K562 (cell line): ENCODE data around the gene MECR. TPM values are rescaled to one million over a fixed set of nuclear protein-coding genes. Genes with fewer than 3 reads are reported as not detected.

Experiments
- ELF1 ChIP-seq: fragments of 200-800 bp; sonication (Bioruptor generic); IDR thresholded peaks from 2 replicates; pipeline ENCODE4 v1.6.1; 2016; ENCODE audit warnings: missing genetic modification characterization, missing compliant biosample characterization
- GATA2 ChIP-seq: sonication (generic); formaldehyde crosslinking; IDR thresholded peaks from 2 replicates; pipeline ENCODE4 v1.4.0; 2020; ENCODE audit warnings: mild to moderate bottlenecking, missing genetic modification reagents
- HDGF ChIP-seq: fragments of 450-650 bp; IDR thresholded peaks from 2 replicates; pipeline ENCODE4 v1.6.1; 2016
- HIVEP1 ChIP-seq: fragments of 250-450 bp; sonication (Bioruptor Pico); IDR thresholded peaks from 2 replicates; pipeline ENCODE4 v1.4.0; 2020; ENCODE audit warnings: mild to moderate bottlenecking
- HOXB6 ChIP-seq: fragments of 250-450 bp; sonication (Bioruptor Pico); IDR thresholded peaks from 2 replicates; pipeline ENCODE4 v1.5.1; 2022; ENCODE audit warnings: mild to moderate bottlenecking, borderline replicate concordance
- JUND ChIP-seq, 2 experiments: IDR thresholded peaks; 2 replicates in 1 of 2; 3 replicates in 1 of 2; pipeline ENCODE4 v1.6.1; 2011; ENCODE audit warnings: borderline replicate concordance in 2 of 2, low read depth in 2 of 2, low read length in 2 of 2, improper control_type of control experiment in 1 of 2, missing biosample characterization in 1 of 2, missing genetic modification characterization in 1 of 2, missing genetic modification reagents in 1 of 2
- KDM4B ChIP-seq, 2 experiments: fragments of 450-650 bp in 1 of 2; sonication (generic) in 1 of 2; IDR thresholded peaks; 2 replicates each; pipeline ENCODE4 v1.6.1; 2016 to 2017; ENCODE audit warnings: borderline replicate concordance in 2 of 2, antibody characterized with exemption in 1 of 2, low read depth in 1 of 2, mild to moderate bottlenecking in 1 of 2
- NCOR1 ChIP-seq: fragments of 450-650 bp; IDR thresholded peaks from 2 replicates; pipeline ENCODE4 v1.6.1; 2016; ENCODE audit warnings: mild to moderate bottlenecking, moderate library complexity
- NFATC3 ChIP-seq: fragments of 450-650 bp; IDR thresholded peaks from 2 replicates; pipeline ENCODE4 v1.6.1; 2017; ENCODE audit warnings: mild to moderate bottlenecking
- RHOXF2B ChIP-seq: fragments of 250-450 bp; sonication (Bioruptor Pico); conservative IDR thresholded peaks from 2 replicates; pipeline ENCODE4 v1.5.1; 2021
- SMARCE1 ChIP-seq: fragments of 450-650 bp; IDR thresholded peaks from 2 replicates; pipeline ENCODE4 v1.7.1; 2016; ENCODE audit warnings: mild to moderate bottlenecking
- TBL1XR1 ChIP-seq, 2 experiments: IDR thresholded peaks; 2 replicates each; pipeline ENCODE4 v1.6.1; 2012; ENCODE audit warnings: improper control_type of control experiment in 2 of 2, low read length in 2 of 2, mild to moderate bottlenecking in 1 of 2
- ZBTB2 ChIP-seq: fragments of 450-650 bp; IDR thresholded peaks from 2 replicates; pipeline ENCODE4 v1.6.1; 2016; ENCODE audit warnings: antibody characterized with exemption
- ZNF12 ChIP-seq: sonication (generic); formaldehyde crosslinking; IDR thresholded peaks from 2 replicates; pipeline ENCODE4 v1.4.0; 2020; ENCODE audit warnings: mild to moderate bottlenecking, missing genetic modification reagents
- ZNF695 ChIP-seq: fragments of 450-650 bp; formaldehyde crosslinking; IDR thresholded peaks from 2 replicates; pipeline ENCODE4 v1.4.0; 2020; ENCODE audit warnings: mild to moderate bottlenecking, moderate library complexity
- polyA plus RNA-seq, 8 experiments: library from polyadenylated mRNA; depleted of rRNA in 4 of 8; stranded (reverse) in 5 of 8; unstranded in 3 of 8; fragments of >200 nt; fragmentation: Nextera tagmentation in 2 of 8; fragmentation: Illumina TruSeq in 1 of 8; extraction: Ambion mirVana in 2 of 8; extraction: Trizol in 1 of 8; gene quantifications; 2 replicates each; pipeline versions ENCODE4 v1.2.1 to v1.2.3, GENCODE V29; 2011 to 2014; ENCODE audit warnings: inconsistent platforms in 1 of 8, missing spikeins in 1 of 8
- total RNA-seq, 7 experiments: library from RNA; depleted of rRNA in 6 of 7; stranded (reverse); fragments of >200 nt in 6 of 7; fragmentation: Illumina TruSeq in 2 of 7; extraction: Trizol in 2 of 7; gene quantifications; 2 replicates each; pipeline versions ENCODE4 v1.2.1 to v1.2.3, GENCODE V29; 2011 to 2021; ENCODE audit warnings: low replicate concordance in 1 of 7
- TF ChIP-seq, protein P1 (sequence below), 2 experiments: fragments of 250-450 bp in 1 of 2; fragments of 450-650 bp in 1 of 2; sonication (Bioruptor Pico) in 1 of 2; IDR thresholded peaks; 2 replicates each; pipeline versions ENCODE4 v1.6.1 to v1.8.0; 2016 to 2021; ENCODE audit warnings: mild to moderate bottlenecking in 2 of 2, moderate library complexity in 2 of 2, missing compliant biosample characterization in 1 of 2, missing genetic modification characterization in 1 of 2
- TF ChIP-seq, protein P2 (sequence below): fragments of 450-650 bp; IDR thresholded peaks from 2 replicates; pipeline ENCODE4 v1.6.1; 2017; ENCODE audit warnings: antibody characterized with exemption
- TF ChIP-seq, protein P3 (sequence below): sonication (generic); formaldehyde crosslinking; IDR thresholded peaks from 2 replicates; pipeline ENCODE4 v1.8.1; 2023; ENCODE audit warnings: mild to moderate bottlenecking, missing genetic modification reagents
- TF ChIP-seq, protein P4 (sequence below), 2 experiments: fragments of 450-650 bp; IDR thresholded peaks; 2 replicates each; pipeline ENCODE4 v1.6.1; 2018; ENCODE audit warnings: mild to moderate bottlenecking in 2 of 2, low read depth in 1 of 2; ENCODE audit not compliant: partially characterized antibody in 2 of 2

Gene MECR
- total and polyA plus RNA-seq, 9 of the 15 experiments (the other 6 are each of a cell fraction or from before 2014, with no cell fraction given), result 10.4 to 58.6 (median 42.9) TPM

DNA sequence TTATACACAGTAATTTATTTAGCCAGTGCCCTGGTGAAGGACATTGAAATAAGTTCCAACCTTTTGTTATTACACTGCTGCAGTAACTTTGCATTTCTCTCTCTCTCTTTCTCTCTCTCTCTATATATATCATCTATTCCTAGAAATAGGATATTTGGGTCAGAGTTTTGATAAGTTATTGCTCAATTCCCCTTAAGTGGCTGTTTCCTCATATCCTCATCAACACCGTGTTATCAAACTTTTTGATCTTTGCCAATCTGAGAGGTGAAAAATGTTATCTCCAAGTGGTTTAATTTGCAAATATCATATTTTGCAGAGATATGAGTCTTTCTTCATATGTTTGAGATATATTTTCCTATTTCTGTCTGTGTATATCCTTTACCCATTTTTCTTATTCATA, 47.4 kb downstream of the MECR start (continued):
- TF ChIP-seq, protein P1, sequence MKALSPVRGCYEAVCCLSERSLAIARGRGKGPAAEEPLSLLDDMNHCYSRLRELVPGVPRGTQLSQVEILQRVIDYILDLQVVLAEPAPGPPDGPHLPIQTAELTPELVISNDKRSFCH (CRISPR knock-in tag; IDR thresholded peaks at IDR 0.05), result no peak
- TF ChIP-seq, protein P1 (tag; IDR thresholded peaks at IDR 0.05), result no peak
- TF ChIP-seq RHOXF2B (CRISPR knock-in tag) (no peak), JUND (IDR thresholded peaks at IDR 0.05; ENCODE audit: borderline replicate concordance, low read depth, low read length) (peak; percentile 8; the same call in 1 of the 2 replicates), JUND (tag; IDR thresholded peaks at IDR 0.05; ENCODE audit: borderline replicate concordance, low read depth, low read length) (no peak; the same call in 2 of the 3 replicates), GATA2 (CRISPR knock-in tag) (peak; percentile 49; the same call in 1 of the 2 replicates), NCOR1 (peak; percentile 15; the same call in 1 of the 2 replicates), TBL1XR1 (IDR thresholded peaks at IDR 0.05; ENCODE audit: low read length in 2 of 2) (peak in 1 of 2 experiments; percentile 50; a peak in 1 of 4 replicates), ELF1 (tag) (0 out of 2 replicates have a peak, but pooled peaks have one; percentile 13), HDGF (no peak), HIVEP1 (CRISPR knock-in tag) (no peak), KDM4B (IDR thresholded peaks at IDR 0.05; ENCODE audit: borderline replicate concordance in 2 of 2, low read depth in 1 of 2) (no peak), ZNF695 (CRISPR knock-in tag) (no peak), NFATC3 (no peak), SMARCE1 (no peak), ZBTB2 (peak; percentile 26; the same call in 1 of the 2 replicates), ZNF12 (CRISPR knock-in tag) (no peak), HOXB6 (CRISPR knock-in tag) (no peak)
- TF ChIP-seq, protein P2, sequence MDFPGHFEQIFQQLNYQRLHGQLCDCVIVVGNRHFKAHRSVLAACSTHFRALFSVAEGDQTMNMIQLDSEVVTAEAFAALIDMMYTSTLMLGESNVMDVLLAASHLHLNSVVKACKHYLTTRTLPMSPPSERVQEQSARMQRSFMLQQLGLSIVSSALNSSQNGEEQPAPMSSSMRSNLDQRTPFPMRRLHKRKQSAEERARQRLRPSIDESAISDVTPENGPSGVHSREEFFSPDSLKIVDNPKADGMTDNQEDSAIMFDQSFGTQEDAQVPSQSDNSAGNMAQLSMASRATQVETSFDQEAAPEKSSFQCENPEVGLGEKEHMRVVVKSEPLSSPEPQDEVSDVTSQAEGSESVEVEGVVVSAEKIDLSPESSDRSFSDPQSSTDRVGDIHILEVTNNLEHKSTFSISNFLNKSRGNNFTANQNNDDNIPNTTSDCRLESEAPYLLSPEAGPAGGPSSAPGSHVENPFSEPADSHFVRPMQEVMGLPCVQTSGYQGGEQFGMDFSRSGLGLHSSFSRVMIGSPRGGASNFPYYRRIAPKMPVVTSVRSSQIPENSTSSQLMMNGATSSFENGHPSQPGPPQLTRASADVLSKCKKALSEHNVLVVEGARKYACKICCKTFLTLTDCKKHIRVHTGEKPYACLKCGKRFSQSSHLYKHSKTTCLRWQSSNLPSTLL, result no peak
- TF ChIP-seq, protein P3, sequence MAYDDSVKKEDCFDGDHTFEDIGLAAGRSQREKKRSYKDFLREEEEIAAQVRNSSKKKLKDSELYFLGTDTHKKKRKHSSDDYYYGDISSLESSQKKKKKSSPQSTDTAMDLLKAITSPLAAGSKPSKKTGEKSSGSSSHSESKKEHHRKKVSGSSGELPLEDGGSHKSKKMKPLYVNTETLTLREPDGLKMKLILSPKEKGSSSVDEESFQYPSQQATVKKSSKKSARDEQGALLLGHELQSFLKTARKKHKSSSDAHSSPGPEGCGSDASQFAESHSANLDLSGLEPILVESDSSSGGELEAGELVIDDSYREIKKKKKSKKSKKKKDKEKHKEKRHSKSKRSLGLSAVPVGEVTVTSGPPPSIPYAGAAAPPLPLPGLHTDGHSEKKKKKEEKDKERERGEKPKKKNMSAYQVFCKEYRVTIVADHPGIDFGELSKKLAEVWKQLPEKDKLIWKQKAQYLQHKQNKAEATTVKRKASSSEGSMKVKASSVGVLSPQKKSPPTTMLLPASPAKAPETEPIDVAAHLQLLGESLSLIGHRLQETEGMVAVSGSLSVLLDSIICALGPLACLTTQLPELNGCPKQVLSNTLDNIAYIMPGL (CRISPR knock-in tag), result no peak
- TF ChIP-seq, protein P4, sequence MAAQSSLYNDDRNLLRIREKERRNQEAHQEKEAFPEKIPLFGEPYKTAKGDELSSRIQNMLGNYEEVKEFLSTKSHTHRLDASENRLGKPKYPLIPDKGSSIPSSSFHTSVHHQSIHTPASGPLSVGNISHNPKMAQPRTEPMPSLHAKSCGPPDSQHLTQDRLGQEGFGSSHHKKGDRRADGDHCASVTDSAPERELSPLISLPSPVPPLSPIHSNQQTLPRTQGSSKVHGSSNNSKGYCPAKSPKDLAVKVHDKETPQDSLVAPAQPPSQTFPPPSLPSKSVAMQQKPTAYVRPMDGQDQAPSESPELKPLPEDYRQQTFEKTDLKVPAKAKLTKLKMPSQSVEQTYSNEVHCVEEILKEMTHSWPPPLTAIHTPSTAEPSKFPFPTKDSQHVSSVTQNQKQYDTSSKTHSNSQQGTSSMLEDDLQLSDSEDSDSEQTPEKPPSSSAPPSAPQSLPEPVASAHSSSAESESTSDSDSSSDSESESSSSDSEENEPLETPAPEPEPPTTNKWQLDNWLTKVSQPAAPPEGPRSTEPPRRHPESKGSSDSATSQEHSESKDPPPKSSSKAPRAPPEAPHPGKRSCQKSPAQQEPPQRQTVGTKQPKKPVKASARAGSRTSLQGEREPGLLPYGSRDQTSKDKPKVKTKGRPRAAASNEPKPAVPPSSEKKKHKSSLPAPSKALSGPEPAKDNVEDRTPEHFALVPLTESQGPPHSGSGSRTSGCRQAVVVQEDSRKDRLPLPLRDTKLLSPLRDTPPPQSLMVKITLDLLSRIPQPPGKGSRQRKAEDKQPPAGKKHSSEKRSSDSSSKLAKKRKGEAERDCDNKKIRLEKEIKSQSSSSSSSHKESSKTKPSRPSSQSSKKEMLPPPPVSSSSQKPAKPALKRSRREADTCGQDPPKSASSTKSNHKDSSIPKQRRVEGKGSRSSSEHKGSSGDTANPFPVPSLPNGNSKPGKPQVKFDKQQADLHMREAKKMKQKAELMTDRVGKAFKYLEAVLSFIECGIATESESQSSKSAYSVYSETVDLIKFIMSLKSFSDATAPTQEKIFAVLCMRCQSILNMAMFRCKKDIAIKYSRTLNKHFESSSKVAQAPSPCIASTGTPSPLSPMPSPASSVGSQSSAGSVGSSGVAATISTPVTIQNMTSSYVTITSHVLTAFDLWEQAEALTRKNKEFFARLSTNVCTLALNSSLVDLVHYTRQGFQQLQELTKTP (IDR thresholded peaks at IDR 0.05; ENCODE audit: low read depth in 1 of 2, partially characterized antibody in 2 of 2), result no peak
